Sigmoid colon (tissue), 4 donors: Measurements from ENCODE around the gene THRB.

Source experiments
- CTCF ChIP-seq, 4 experiments: fragments of 450-650 bp in 3 of 4; fragments of 200-600 bp in 1 of 4; IDR thresholded peaks; one replicate each; pipeline ENCODE4 v1.5.1; 2016 to 2019; ENCODE audit warnings: antibody characterized with exemption in 4 of 4, mild to moderate bottlenecking in 3 of 4, moderate library complexity in 2 of 4
- POLR2AphosphoS5 ChIP-seq, 4 donors: sonication (generic); formaldehyde crosslinking; IDR thresholded peaks; one replicate each; pipeline ENCODE4 v1.6.1; 2017; ENCODE audit warnings: antibody characterized with exemption in 4 of 4

GRCh38 chr3:24344784-24345439 lies 149.7 kb downstream of the THRB start:
- TF ChIP-seq CTCF (IDR thresholded peaks at IDR 0.05) (no peak), POLR2AphosphoS5 (IDR thresholded peaks at IDR 0.05) (peak in 1 of 4 donors; percentile 13)
